ENCODE measurements around the gene DHTKD1. TPM values are rescaled to one million over a fixed set of nuclear protein-coding genes. Genes with fewer than 3 reads are reported as not detected.

The DHTKD1 gene
- total RNA-seq, 3 donors from 2014 or later, result 22.3 to 35.7 (median 31.9) TPM

DNA sequence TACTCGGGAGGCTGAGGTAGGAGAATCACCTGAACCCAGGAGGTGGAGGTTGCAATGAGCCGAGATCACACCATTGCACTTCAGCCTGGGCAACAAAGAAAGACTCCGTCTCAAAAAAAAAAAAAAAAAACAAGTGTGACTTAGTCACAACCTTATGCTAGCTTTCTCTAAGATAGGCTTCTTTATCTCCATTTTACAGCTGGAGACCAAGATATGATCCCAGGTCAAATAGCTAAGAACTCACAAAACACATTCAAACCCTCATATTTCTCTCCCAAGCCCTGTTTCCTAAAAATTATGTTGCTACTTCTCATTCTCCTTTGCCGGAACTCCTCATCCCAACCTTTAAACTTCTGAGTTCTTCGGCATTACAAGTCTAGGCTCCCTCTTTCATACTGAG is 13.0 kb upstream of the DHTKD1 start:
- no peak overlapping the region for H3K4me3 ChIP-seq
- H3K27ac ChIP-seq, result no peak overlapping the region
- TF ChIP-seq, protein P1, sequence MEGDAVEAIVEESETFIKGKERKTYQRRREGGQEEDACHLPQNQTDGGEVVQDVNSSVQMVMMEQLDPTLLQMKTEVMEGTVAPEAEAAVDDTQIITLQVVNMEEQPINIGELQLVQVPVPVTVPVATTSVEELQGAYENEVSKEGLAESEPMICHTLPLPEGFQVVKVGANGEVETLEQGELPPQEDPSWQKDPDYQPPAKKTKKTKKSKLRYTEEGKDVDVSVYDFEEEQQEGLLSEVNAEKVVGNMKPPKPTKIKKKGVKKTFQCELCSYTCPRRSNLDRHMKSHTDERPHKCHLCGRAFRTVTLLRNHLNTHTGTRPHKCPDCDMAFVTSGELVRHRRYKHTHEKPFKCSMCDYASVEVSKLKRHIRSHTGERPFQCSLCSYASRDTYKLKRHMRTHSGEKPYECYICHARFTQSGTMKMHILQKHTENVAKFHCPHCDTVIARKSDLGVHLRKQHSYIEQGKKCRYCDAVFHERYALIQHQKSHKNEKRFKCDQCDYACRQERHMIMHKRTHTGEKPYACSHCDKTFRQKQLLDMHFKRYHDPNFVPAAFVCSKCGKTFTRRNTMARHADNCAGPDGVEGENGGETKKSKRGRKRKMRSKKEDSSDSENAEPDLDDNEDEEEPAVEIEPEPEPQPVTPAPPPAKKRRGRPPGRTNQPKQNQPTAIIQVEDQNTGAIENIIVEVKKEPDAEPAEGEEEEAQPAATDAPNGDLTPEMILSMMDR (IDR thresholded peaks at IDR 0.05), result no peak
- TF ChIP-seq POLR2AphosphoS5 (IDR thresholded peaks at IDR 0.05) (no peak), POLR2A (IDR thresholded peaks at IDR 0.05) (no peak)
- H3K27me3 ChIP-seq, result no peaks in the 10 kb centered on the region
- H3K4me1 ChIP-seq, result no peaks in the 10 kb centered on the region
- H3K9me3 ChIP-seq, result no peaks in the 10 kb centered on the region
- intact Hi-C loops (cut with DNase I; ENCODE audit: low total_unique reads), result no loop called here
- no peaks in the 10 kb centered on the region for H3K36me3 ChIP-seq
- no peak for DNase-seq (ENCODE audit: low spot score in 2 of 2)

DNA sequence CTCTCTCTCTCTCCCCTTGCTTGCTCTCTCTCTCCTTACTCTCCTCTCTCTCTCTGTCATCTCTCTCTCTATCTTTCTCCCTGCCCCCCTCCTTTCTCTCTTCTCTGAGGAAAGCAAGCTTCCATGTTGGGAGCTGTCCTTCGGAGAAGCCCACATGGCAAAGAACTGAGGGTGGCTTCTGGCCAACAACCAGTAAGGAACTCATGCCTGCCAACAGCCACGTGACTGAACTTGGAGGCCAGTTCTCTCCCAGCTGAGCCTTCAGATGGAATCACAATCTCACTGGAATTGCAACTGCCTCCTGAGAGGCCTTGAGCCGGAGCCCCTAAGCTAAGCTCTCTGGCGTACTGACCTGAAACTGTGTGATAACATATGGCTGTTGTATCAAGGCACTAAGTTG is 12.0 kb upstream of the DHTKD1 start:
- H3K27me3 ChIP-seq, result no peaks in the 10 kb centered on the region
- no peaks in the 10 kb centered on the region for H3K4me1 ChIP-seq

DNA sequence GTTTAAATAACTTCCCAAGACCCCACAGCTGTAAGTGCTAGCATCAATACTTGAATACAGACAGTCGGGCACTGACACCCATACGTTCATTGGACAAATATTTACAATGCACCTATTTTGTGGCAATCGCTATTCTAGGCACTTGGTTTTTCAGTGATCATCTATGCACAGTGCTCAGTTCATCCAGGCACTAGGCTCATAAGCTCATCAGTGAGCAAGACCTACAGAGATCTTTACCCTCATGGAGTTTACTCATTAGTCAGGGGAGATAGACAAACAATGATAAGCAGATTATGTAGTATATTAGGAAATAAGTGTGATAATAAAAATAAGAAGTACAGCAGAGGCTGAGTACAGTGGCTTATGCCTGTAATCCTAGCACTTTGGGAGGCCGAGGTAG is 7.6 kb upstream of the DHTKD1 start:
- Histone ChIP-seq H3K9me3 (no peaks in the 10 kb centered on the region), H3K4me3 (no peak overlapping the region), H3K36me3 (no peaks in the 10 kb centered on the region), H3K27ac (no peak overlapping the region), H3K27me3 (no peaks in the 10 kb centered on the region), H3K4me1 (no peaks in the 10 kb centered on the region)
- no peak for DNase-seq (ENCODE audit: low spot score in 2 of 2)
- TF ChIP-seq, protein P1 (IDR thresholded peaks at IDR 0.05), result no peak
- TF ChIP-seq POLR2A (IDR thresholded peaks at IDR 0.05) (no peak), POLR2AphosphoS5 (IDR thresholded peaks at IDR 0.05) (no peak)
- intact Hi-C loops (cut with DNase I; ENCODE audit: low total_unique reads), result no loop called here

More for the DNA sequence above, 12.0 kb upstream of the DHTKD1 start:
- Histone ChIP-seq H3K4me3 (no peak overlapping the region), H3K9me3 (no peaks in the 10 kb centered on the region), H3K36me3 (no peaks in the 10 kb centered on the region), H3K27ac (no peak overlapping the region)
- intact Hi-C loops (cut with DNase I; ENCODE audit: low total_unique reads), result no loop called here
- TF ChIP-seq POLR2AphosphoS5 (IDR thresholded peaks at IDR 0.05) (no peak), POLR2A (IDR thresholded peaks at IDR 0.05) (no peak)
- TF ChIP-seq, protein P1 (IDR thresholded peaks at IDR 0.05), result no peak
- DNase-seq (ENCODE audit: low spot score in 2 of 2), result no peak

- intact Hi-C loops (cut with DNase I; ENCODE audit: low total_unique reads), result no loop called here
- no peak for TF ChIP-seq POLR2A (IDR thresholded peaks at IDR 0.05)
- TF ChIP-seq, protein P1 (IDR thresholded peaks at IDR 0.05), result no peak
- TF ChIP-seq POLR2AphosphoS5 (IDR thresholded peaks at IDR 0.05), result no peak
- no peaks in the 10 kb centered on the region for H3K9me3 ChIP-seq
- no peaks in the 10 kb centered on the region for H3K36me3 ChIP-seq
- no peaks in the 10 kb centered on the region for H3K27me3 ChIP-seq
- H3K27ac ChIP-seq, result no peak overlapping the region
- no peak overlapping the region for H3K4me3 ChIP-seq
- no peak for DNase-seq (ENCODE audit: low spot score in 2 of 2)
- no peaks in the 10 kb centered on the region for H3K4me1 ChIP-seq
Observed at GRCh38 chr10:12062754-12063482, 5.8 kb upstream of the DHTKD1 start.

DNA sequence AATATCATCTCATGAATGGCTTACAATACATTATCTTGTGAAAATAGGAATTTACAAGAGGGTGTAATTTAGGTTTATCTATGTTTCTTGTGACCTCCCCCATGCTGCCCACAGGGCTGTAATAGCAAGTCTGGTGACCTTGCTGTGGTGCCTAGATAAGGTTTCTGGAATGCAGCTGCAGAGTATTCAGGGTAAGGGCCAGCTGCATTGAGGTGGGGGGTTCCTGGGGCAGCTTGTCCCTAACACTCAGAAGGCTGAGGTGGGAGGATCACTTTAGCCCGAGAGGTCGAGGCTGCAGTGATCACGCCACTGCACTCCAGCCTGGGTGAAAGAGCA is 5.3 kb upstream of the DHTKD1 start:
- no peaks in the 10 kb centered on the region for H3K9me3 ChIP-seq
- no peak overlapping the region for H3K4me3 ChIP-seq
- no peak for TF ChIP-seq POLR2A (IDR thresholded peaks at IDR 0.05)
- TF ChIP-seq, protein P1 (IDR thresholded peaks at IDR 0.05), result no peak
- intact Hi-C loops (cut with DNase I; ENCODE audit: low total_unique reads), result no loop called here
- no peak for DNase-seq (ENCODE audit: low spot score in 2 of 2)
- no peak overlapping the region for H3K27ac ChIP-seq
- H3K36me3 ChIP-seq, result no peaks in the 10 kb centered on the region
- no peaks in the 10 kb centered on the region for H3K4me1 ChIP-seq
- no peaks in the 10 kb centered on the region for H3K27me3 ChIP-seq

Measured in breast epithelium (tissue), 4 donors.